ENCODE results near the gene UMODL1. TPM values are rescaled to one million over a fixed set of nuclear protein-coding genes. Genes with fewer than 3 reads are reported as not detected.
A peak's percentile ranks its signal among the peaks of the same experiment; 100 is the strongest.

The UMODL1 gene
- total and polyA plus RNA-seq, 10 donors, result 0.02 to 0.85 (median 0.09) TPM; not detected in 3

DNA sequence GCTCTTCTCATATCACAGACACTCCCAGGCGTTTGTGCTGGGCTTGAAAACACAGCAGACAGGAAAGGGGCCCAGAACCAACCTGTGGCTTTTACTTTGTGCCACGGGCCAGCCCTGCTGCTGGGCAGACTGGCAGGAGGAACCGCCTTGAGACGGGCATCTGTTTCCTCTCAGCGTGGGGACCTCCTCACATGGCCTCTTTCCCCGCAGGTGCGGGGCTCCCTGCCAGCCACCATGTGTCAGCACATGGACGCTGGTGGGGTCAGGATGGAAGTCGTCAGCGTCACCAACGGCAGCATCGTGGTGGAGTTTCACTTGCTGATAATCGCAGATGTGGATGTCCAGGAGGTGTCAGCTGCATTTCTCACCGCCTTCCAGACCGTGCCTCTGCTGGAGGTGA, 47.8 kb downstream of the UMODL1 start:
- intact Hi-C loops (cut with DNase I; ENCODE audit: low total_unique reads), result loop anchor here (5.0 kb wide), 1 partner anchor 112 kb away; no protein-coding TSS in a partner anchor
- DNase-seq, result peak; percentile 76
- Histone ChIP-seq H3K4me1 (peaks cover 0 to 42% (median 26%) of the 10 kb centered on the region in 6 donors), H3K27ac (no peak overlapping the region), H3K4me3 (no peak overlapping the region), H3K27me3 (replicated peaks in 1 of 7) (peaks cover 0 to 87% (median 21%) of the 10 kb centered on the region in 7 donors), H3K9me3 (no peaks in the 10 kb centered on the region), H3K36me3 (no peaks in the 10 kb centered on the region)
- TF ChIP-seq POLR2A (IDR thresholded peaks at IDR 0.05) (no peak), POLR2AphosphoS5 (IDR thresholded peaks at IDR 0.05) (peak; percentile 29 to 54 (median 34))
- TF ChIP-seq, protein P1, sequence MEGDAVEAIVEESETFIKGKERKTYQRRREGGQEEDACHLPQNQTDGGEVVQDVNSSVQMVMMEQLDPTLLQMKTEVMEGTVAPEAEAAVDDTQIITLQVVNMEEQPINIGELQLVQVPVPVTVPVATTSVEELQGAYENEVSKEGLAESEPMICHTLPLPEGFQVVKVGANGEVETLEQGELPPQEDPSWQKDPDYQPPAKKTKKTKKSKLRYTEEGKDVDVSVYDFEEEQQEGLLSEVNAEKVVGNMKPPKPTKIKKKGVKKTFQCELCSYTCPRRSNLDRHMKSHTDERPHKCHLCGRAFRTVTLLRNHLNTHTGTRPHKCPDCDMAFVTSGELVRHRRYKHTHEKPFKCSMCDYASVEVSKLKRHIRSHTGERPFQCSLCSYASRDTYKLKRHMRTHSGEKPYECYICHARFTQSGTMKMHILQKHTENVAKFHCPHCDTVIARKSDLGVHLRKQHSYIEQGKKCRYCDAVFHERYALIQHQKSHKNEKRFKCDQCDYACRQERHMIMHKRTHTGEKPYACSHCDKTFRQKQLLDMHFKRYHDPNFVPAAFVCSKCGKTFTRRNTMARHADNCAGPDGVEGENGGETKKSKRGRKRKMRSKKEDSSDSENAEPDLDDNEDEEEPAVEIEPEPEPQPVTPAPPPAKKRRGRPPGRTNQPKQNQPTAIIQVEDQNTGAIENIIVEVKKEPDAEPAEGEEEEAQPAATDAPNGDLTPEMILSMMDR (IDR thresholded peaks at IDR 0.05 in 8 of 11, conservative IDR thresholded peaks at IDR 0.05 in 3 of 11), result no peak
- WGBS, 5 donors, result 0 to 12% (median 5%) methylated on average over 1 to 15 of the region's 15 CpGs

DNA sequence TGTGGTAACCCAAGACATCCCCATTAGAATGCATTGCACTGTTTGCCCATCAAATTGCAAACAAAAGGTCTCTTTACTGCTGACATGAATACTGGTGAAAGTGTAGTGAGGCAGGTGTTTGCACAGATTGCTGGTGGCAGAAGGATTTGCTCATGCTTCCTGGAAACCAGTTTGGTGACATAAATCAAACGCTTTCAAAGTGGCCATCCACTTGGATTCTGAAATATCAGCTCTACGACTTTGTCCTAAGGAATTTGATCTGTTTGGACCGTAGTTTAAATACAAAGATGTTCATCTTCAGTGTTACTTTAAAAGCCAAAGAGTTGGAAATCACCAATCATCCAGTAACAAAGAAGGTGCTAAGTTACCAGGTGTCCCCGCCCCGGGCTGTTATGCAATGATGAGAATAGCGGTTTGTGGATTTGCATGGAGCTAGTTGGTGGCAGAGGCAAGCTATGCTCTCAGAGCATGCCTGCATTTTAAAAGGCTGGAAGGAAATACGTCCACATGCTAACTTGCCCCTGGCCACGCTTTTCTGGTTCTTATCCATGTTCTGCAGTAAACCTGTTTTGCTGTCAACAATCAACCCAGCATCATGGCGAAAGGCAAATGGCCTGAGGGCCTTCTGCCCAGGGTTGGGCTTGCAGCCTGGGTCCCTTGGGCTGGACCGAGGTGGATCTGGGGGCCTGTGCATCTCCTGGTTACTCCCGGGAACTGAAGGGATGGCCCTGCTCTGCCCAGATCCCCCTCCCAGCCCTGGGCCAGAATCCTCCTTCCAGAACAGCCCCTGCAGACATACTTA, 49.2 kb downstream of the UMODL1 start:
- Histone ChIP-seq H3K27ac (no peak overlapping the region), H3K4me1 (peaks cover 0 to 42% (median 26%) of the 10 kb centered on the region in 6 donors), H3K4me3 (no peak overlapping the region), H3K9me3 (no peaks in the 10 kb centered on the region), H3K36me3 (no peaks in the 10 kb centered on the region), H3K27me3 (replicated peaks in 1 of 7) (peaks cover 0 to 90% (median 30%) of the 10 kb centered on the region in 7 donors)
- DNase-seq, result no peak
- intact Hi-C loops (cut with DNase I; ENCODE audit: low total_unique reads), result no loop called here
- TF ChIP-seq, protein P1 (IDR thresholded peaks at IDR 0.05 in 8 of 11, conservative IDR thresholded peaks at IDR 0.05 in 3 of 11), result no peak
- TF ChIP-seq POLR2A (IDR thresholded peaks at IDR 0.05), result no peak
- no peak for TF ChIP-seq POLR2AphosphoS5 (IDR thresholded peaks at IDR 0.05)
- 36 to 58% (median 50%) methylated on average over 8 to 11 of the region's 11 CpGs for WGBS, 5 donors

DNA sequence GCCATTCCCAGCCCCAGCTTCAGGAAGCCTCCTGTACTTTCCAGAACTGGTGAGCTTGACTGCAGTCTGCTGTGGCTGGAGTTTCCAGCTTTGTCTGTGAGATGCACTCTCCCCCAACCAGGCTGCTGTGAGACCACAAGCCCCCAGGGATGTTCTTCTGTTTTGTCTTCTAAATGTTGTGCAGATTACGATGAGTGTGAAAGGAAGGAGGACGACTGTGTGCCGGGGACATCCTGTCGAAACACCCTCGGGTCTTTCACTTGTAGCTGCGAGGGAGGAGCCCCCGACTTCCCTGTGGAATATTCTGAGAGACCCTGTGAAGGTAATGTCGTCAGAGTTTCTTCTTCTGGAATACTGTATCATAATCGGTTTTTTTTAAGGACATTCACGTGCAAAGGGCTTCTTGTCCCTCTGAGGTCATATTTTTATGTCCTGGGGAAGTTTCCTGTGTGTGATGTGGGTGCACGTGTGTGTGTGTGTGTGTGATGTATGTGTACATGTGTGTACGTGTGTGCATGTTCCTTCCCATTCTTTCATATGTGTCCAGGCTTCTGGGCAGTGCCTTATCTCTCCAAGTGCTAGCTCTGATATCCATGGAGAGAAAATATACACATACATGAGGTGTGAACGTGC, 49.9 kb downstream of the UMODL1 start:
- DNase-seq, result no peak
- Histone ChIP-seq H3K9me3 (no peaks in the 10 kb centered on the region), H3K27ac (no peak overlapping the region), H3K4me1 (peaks cover 0 to 49% (median 26%) of the 10 kb centered on the region in 6 donors), H3K36me3 (no peaks in the 10 kb centered on the region), H3K4me3 (no peak overlapping the region), H3K27me3 (replicated peaks in 1 of 7) (peaks cover 0 to 98% (median 33%) of the 10 kb centered on the region in 7 donors)
- 23 to 42% (median 28%) methylated on average over 13 of the region's 13 CpGs for whole genome bisulfite sequencing, 5 donors
- intact Hi-C loops (cut with DNase I; ENCODE audit: low total_unique reads), result no loop called here
- TF ChIP-seq, protein P1 (IDR thresholded peaks at IDR 0.05 in 8 of 11, conservative IDR thresholded peaks at IDR 0.05 in 3 of 11), result no peak
- no peak for TF ChIP-seq POLR2AphosphoS5 (IDR thresholded peaks at IDR 0.05)
- no peak for TF ChIP-seq POLR2A (IDR thresholded peaks at IDR 0.05)

DNA sequence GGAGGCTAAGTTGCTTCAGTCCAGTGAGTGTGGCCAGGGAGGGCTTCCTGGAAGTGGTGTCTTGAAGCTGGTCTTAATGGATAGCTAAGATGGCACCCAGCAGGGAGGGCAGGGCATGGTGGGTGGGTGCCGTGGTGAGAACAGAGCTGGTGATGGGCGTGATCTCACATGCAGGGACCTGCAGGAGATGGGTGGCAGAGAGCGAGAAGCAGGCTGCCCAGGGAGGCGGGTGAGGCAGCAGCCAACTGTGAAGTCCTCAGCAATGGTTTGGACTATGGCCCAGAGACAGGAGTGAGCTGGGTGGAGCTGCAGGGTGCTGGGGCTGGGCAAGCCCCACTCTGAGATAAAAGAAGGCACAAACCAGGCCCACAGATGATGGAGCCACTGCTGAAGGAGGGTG, 50.7 kb downstream of the UMODL1 start:
- intact Hi-C loops (cut with DNase I; ENCODE audit: low total_unique reads), result no loop called here

More for the DNA sequence above, 50.7 kb downstream of the UMODL1 start:
- no peaks in the 10 kb centered on the region for H3K9me3 ChIP-seq
- H3K4me1 ChIP-seq, result peaks cover 0 to 49% (median 26%) of the 10 kb centered on the region in 6 donors
- no peak overlapping the region for H3K27ac ChIP-seq
- WGBS, 5 donors, result 65 to 78% (median 76%) methylated on average over 4 of the region's 4 CpGs
- H3K36me3 ChIP-seq, result no peaks in the 10 kb centered on the region
- peak; percentile 66 for DNase-seq
- no peak overlapping the region for H3K4me3 ChIP-seq
- H3K27me3 ChIP-seq (replicated peaks in 1 of 7), result peaks cover 0 to 98% (median 33%) of the 10 kb centered on the region in 7 donors
- TF ChIP-seq POLR2AphosphoS5 (IDR thresholded peaks at IDR 0.05), result no peak
